ENCODE measurements around the gene FRRS1L.

GRCh38 chr9:109092051-109092580 is 74.9 kb downstream of the FRRS1L start:
- TF ChIP-seq PAX5 (IDR thresholded peaks at IDR 0.05; ENCODE audit: insufficient read depth, low read length, severe bottlenecking) (no peak), POLR2AphosphoS5 (IDR thresholded peaks at IDR 0.05; ENCODE audit: low read depth, low read length) (no peak)

All from GM12891 (cell line).